Fibroblast of peridontal ligament (primary cell): ENCODE results near the gene LRPAP1.

Experiments
- DNase-seq: peaks from one replicate; pipeline ENCODE4 v3.0.0-alpha.2; 2010; ENCODE audit errors: extremely low read depth

LRPAP1 gene

DNA sequence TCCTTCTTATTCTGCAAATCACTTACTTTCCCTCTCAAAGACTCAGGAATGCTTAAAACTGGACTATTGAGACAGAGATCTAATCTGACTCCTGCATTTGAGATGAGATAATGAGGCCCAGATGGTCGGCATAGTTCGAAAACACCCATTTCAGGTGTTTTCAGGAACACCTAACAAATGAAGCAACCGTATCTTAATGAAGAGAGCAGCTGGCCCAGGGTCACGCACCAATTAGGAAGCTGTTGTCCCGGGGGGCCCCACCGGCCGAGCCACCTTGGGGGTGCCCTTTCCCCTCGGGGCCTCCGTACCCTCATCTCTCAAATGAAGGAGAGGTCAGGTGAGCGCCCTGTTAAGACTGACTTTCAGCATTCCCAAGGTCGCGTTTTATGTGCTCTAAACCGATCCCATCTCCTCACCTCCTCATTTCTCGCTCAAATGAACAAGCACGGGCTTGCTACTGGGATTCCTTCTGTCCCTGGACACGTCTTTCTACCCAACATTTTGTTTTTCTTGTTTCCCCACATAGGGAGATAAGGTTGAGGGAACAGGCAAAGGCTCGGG, 824 bp downstream of the LRPAP1 start:
- DNase-seq, result peak; percentile 12

GRCh38 chr4:3530663-3531254, 1.5 kb downstream of the LRPAP1 start:
- DNase-seq, result no peak

DNA sequence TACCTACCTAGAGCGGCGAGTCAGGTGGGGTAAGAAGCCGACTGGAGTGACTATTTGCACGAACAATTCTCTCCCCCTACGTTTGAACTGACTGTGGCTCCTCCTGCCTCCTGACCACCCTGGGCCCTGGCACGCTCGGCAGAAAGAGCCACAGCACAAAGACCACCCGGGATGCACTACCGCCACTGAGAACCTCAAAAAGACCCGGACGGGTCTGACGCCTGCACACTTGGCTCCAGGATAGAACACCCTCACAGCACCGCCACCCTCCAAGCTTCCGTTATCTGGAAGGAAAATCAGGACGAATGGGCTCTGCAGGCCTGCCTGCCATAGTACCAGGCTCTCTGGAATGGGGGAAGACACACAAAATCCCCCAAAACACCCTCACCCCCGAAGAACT, 2.2 kb downstream of the LRPAP1 start:
- no peak for DNase-seq

DNA sequence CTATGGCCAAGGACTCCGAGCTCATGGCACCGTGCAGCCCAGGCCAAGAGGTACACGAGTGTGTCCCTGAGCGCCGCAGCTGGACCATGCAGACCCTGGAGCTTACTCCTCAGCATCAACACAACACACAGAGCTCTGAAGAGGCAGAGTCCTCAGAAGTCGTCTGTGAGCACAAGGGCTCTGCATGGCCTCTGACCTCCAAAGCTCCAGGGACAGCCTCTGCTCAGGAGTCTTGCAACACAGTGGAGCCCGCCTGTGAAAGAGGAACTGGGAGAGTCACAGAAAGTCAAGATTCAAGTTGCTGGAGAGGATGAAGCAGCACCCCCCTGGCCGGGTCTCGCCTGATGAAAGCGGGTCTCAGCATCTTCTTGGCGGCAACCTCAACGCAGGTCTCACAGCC, 2.9 kb downstream of the LRPAP1 start:
- no peak for DNase-seq

GRCh38 chr4:3527914-3528876, 4.0 kb downstream of the LRPAP1 start:
- no peak for DNase-seq

DNA sequence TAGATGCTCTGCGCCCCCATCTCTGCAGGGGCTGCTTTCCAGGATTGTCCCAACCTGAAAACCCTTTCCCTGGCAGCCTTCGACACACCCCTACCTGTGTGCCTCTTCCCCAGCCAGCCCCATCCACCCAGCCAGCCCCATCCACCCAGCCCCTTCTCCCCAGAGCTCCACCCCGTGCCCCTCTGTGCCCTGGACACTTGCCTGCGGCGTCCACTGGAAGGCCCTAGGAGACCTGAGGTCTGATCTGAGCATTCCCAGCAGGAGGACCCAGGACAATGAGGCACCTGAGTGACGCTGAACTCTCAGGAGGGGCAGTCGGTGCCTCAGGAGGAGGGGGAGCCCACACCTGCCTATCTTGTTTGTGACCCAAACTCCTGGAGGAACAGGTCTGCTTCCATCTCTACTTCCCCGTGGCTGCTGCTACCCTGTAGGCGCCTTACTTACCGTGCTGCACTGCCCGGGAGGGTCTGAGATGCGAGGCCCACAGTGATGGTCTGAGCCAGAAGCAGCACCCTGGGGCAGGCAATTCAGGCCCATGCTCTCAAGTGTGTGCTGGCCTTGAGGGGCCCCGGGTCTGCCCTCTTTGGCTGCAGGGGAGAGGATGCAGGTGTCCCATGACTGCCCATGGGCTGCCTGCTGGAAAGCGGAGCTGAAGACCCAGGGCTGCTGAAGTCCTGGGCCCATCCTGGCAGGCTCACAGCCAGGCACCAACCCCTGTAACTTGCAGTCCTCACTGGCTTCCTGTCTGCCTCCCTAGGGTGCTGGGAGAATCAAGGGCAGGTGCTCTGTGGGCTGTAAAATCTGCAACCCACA, 4.9 kb downstream of the LRPAP1 start:
- no peak for DNase-seq

GRCh38 chr4:3526456-3526855, 5.8 kb downstream of the LRPAP1 start:
- no peak for DNase-seq

DNA sequence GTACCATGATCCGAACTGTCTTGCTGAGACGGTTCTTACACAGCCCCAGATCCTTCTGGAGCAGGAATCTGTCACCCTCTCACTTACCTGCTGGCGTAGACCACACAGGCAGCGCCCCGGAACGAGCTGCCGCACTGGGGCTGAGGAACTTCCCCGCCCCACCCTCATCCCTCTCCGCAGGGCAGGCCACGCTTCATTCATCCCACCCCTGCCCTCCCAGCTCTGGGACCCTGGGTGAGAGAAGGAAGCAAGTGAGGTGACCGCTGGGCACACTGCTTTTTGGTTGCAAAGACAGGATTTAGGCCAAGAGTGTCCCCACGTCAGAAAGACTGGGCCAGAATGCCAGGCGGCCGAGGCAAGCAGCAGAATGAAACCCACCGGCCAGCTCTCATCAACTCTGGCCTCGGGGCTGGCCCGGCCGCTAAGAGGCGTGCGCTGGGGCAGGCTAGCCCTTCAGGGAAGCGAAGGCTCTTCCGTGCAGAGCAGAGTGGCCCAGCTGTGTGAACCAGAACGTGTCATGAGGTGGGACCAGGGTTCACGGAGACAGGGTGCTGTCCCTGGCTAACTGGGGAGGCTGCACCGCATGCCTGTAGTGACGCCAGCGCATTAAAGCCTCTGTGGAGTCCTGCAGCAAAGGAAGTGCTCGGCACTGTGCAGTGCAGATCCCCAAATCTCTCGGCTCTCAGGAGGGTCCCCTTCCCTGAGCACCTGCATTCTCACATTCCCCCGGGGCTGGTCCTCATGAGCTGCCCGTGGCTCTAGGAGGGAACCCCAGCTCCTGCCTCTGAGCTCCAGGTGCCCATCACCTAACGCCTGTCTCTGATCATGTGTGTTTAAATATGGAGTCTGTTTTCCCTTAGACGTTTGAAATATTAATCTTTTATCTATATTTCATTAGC, 6.4 kb downstream of the LRPAP1 start:
- DNase-seq, result no peak

DNA sequence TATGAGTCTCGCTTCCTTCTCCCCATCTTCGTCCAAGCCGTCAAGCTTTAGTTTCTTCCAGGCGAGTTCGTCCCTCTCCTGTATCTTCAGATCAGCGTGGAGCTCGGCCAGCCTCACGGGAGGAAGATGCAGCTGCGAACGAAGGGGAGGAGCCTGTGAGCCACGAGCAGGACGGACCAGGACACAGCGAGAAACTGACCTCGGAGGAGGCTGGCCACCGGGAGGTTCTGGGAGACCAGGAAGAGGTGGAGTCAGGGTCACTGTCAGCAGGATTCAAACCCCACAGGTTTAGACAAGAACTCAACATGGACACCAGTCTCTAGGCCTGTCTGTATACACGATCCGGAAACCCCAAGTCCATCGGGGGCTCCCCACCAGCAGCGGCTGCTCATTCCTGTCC, 7.3 kb downstream of the LRPAP1 start:
- no peak for DNase-seq

GRCh38 chr4:3524349-3524748, 7.9 kb downstream of the LRPAP1 start:
- DNase-seq, result no peak

- no peak for DNase-seq
Measured at GRCh38 chr4:3523628-3524221, 8.5 kb downstream of the LRPAP1 start.

- no peak for DNase-seq
Measured at GRCh38 chr4:3523146-3523627, 9.0 kb downstream of the LRPAP1 start.

DNA sequence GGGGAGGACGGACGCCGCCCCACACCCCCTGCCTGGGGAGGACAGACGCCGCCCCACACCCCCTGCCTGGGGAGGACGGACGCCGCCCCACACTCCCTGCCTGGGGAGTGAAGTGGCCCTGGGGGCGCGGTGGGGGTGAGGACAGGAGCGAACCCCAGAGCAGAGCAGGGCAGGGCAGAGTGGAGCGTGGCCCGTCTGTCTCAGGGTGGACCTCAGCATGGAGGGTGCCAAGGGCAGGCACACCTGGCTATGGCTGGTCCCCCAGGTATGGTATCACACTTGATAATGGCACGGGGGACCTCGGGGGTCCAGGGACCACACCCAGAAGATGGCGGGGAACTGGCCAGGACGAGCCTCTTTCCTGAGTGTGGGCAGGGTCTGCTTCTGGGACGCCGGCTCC, 9.6 kb downstream of the LRPAP1 start:
- DNase-seq, result no peak

DNA sequence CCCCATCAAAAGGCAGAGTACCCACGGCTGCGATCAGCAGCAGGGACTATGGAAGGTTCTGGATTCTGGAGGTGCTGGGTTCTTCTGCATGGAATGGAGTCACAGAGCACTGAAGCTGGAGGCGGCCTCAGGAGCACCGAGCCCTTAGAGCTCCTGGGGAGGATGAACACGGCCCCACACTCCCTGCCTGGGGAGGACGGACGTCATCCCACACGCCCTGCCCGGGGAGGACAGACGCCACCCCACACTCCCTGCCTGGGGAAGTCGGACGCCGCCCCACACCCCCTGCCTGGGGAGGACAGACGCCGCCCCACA, 9.9 kb downstream of the LRPAP1 start:
- DNase-seq, result no peak

GRCh38 chr4:3521621-3522325, 10.4 kb downstream of the LRPAP1 start:
- no peak for DNase-seq

GRCh38 chr4:3520796-3521600, 11.2 kb downstream of the LRPAP1 start:
- no peak for DNase-seq

DNA sequence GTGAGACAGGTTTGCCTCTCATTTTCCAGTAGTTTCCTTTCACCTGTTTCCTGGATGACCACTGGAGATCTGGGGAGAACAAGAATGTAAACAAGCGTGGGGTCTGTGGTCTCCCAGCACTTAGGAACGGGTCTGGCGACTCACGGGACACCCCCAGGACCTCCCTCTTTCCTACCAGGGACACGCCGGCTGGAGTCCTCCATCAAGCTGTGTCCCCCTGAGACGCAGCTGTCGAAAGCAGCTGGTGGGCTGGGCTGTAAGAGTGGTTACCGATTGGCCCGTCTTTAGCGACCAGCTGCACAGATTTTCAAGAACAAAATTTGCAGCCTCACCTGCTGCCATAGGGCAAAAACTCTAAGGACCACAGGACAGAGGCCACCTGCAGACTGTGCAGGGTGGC, 11.9 kb downstream of the LRPAP1 start:
- DNase-seq, result no peak

DNA sequence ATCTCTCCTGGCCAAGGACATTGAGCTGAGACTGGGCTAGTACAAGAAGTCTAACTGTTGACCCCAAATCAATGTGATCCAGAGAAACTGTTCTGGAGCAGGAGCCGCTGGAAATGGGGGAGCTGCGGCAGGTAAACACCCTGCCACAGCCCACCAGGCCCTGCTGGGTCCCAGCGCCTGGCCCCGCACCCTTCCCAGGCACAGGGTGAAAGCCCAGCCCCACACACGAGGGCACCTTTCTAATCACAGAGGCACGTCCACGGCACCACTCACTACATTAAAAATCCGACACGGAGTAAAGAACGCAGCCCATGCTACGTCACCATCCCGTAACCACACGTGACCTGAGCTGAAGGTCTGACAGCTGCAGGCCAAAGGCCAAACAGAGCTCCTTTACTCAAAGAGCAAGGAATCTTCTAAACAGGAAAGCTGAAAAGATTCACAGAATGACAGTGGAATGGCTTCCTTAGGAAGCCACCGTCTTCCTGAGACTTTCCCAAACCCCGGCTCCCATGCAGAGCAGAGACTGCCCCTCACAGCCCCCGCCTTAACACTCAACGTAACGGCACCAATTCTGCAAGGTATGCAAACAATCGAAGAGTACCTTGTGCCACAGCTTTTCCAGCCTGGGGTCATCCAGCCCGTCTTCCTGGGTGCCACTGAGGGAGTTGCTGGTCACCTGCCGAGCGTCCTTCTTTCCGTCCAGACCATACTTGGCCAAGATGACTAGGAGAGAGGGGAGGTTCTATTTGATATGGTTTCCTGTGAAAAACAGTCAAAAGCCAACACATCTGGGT, 12.6 kb downstream of the LRPAP1 start:
- no peak for DNase-seq
